B cell (primary cell): ENCODE measurements around the gene BCAM. TPM values are rescaled to one million over a fixed set of nuclear protein-coding genes. Genes with fewer than 3 reads are reported as not detected.

Experiments
- ATAC-seq: fragments of 200-7000 bp; cut with Tn5 transposase; one replicate; pipeline ENCODE4 v1.10.0; 2021; ENCODE audit warnings: low read depth, mild to moderate bottlenecking, moderate number of reproducible peaks, moderate library complexity
- CTCF ChIA-PET: fragments of 350-600 bp; sonication (Branson Sonifier 250); formaldehyde crosslinking; loops from one replicate; lab custom pipeline; 2021; ENCODE audit warnings: antibody characterized with exemption, inconsistent platforms; lab: Charles Lee
- POLR2A ChIA-PET: fragments of 350-600 bp; sonication (Branson Sonifier 250); formaldehyde crosslinking; loops from one replicate; lab custom pipeline; 2021; ENCODE audit warnings: antibody characterized with exemption; lab: Charles Lee
- DNase-seq: peaks from one replicate; pipeline ENCODE4 v3.0.0; 2013
- H2AFZ ChIP-seq: 2 replicates; pipeline ENCODE4 v1.6.1; 2012; ENCODE audit warnings: mild to moderate bottlenecking, low read depth, low read length; ENCODE audit not compliant: insufficient read depth, poor library complexity, severe bottlenecking
- H3K27ac ChIP-seq, 2 donors: 1 replicate in 1 of 2; 2 replicates in 1 of 2; pipeline ENCODE4 v1.5.1; 2012 to 2013; ENCODE audit warnings: low read length in 2 of 2, mild to moderate bottlenecking in 2 of 2, moderate library complexity in 1 of 2
- H3K27me3 ChIP-seq, 4 experiments: fragments of 200-600 bp in 1 of 4; sonication (generic) in 1 of 4; replicated peaks in 1 of 4; 1 replicate in 2 of 4; 2 replicates in 2 of 4; pipeline versions ENCODE4 v1.6.1 to v1.7.0; 2013 to 2016; ENCODE audit warnings: low read length in 3 of 4, mild to moderate bottlenecking in 2 of 4, mixed read lengths in 1 of 4, moderate library complexity in 1 of 4; ENCODE audit not compliant: insufficient read depth in 4 of 4, control insufficient read depth in 3 of 4; ENCODE audit errors: control extremely low read depth in 1 of 4
- H3K36me3 ChIP-seq, 2 experiments: replicated peaks in 1 of 2; 1 replicate in 1 of 2; 2 replicates in 1 of 2; pipeline versions ENCODE4 v1.6.1 to v1.7.1; 2013; ENCODE audit warnings: low read length in 1 of 2; ENCODE audit not compliant: insufficient read depth in 2 of 2, control insufficient read depth in 1 of 2; ENCODE audit errors: control extremely low read depth in 1 of 2, extremely low read depth in 1 of 2
- H3K4me1 ChIP-seq, 2 donors: fragments of 200-600 bp in 1 of 2; sonication (generic) in 1 of 2; 1 replicate in 1 of 2; 2 replicates in 1 of 2; pipeline versions ENCODE4 v1.5.1 to v1.6.1; 2013 to 2017; ENCODE audit warnings: low read length in 2 of 2; ENCODE audit not compliant: control insufficient read depth in 2 of 2, insufficient read depth in 2 of 2
- H3K4me2 ChIP-seq: replicated peaks from 2 replicates; pipeline ENCODE3; 2012; ENCODE audit warnings: mild to moderate bottlenecking, low read depth, low read length; ENCODE audit not compliant: poor library complexity, severe bottlenecking
- H3K4me3 ChIP-seq, 5 experiments: fragments of 200-600 bp in 1 of 5; sonication (generic) in 1 of 5; 1 replicate in 3 of 5; 2 replicates in 2 of 5; pipeline versions ENCODE4 v1.5.1 to v1.7.0; 2011 to 2016; ENCODE audit warnings: low read length in 4 of 5, mild to moderate bottlenecking in 4 of 5, low read depth in 2 of 5, control low read depth in 1 of 5, moderate library complexity in 1 of 5; ENCODE audit not compliant: insufficient read depth in 1 of 5; ENCODE audit errors: control extremely low read depth in 1 of 5, extremely low read depth in 1 of 5
- H3K79me2 ChIP-seq: fragments of 200-600 bp; sonication (generic); one replicate; pipeline ENCODE4 v1.6.0; 2016; ENCODE audit warnings: low read length; ENCODE audit not compliant: control insufficient read depth, insufficient read depth
- H3K9ac ChIP-seq: fragments of 200-600 bp; sonication (generic); 2 replicates; pipeline ENCODE4 v1.6.1; 2017; ENCODE audit warnings: mild to moderate bottlenecking, low read length, moderate library complexity
- H3K9me3 ChIP-seq, 3 donors: one replicate each; pipeline versions ENCODE4 v1.6.1 to v1.7.1; 2013; ENCODE audit warnings: low read length in 2 of 3; ENCODE audit not compliant: control insufficient read depth in 2 of 3, insufficient read depth in 1 of 3; ENCODE audit errors: control extremely low read depth in 1 of 3
- H4K20me1 ChIP-seq: 2 replicates; pipeline ENCODE4 v1.6.0; 2012; ENCODE audit warnings: mild to moderate bottlenecking, low read length; ENCODE audit not compliant: insufficient read depth, control insufficient read depth, poor library complexity, severe bottlenecking
- H3K27ac Mint-ChIP-seq: one replicate; pipeline ENCODE4 v1.8.0; 2021; ENCODE audit warnings: mixed read lengths
- H3K27me3 Mint-ChIP-seq: one replicate; pipeline ENCODE4 v1.8.0; 2021; ENCODE audit warnings: mixed read lengths
- H3K4me1 Mint-ChIP-seq: one replicate; pipeline ENCODE4 v1.8.0; 2021; ENCODE audit warnings: mixed read lengths
- H3K4me3 Mint-ChIP-seq: one replicate; pipeline ENCODE4 v1.8.0; 2021; ENCODE audit warnings: mixed read lengths
- H3K9me3 Mint-ChIP-seq: one replicate; pipeline ENCODE4 v1.8.0; 2022; ENCODE audit warnings: mixed read lengths; ENCODE audit not compliant: insufficient read depth
- CTCF ChIP-seq: fragments of 200-600 bp; IDR thresholded peaks from one replicate; pipeline ENCODE4 v1.8.0; 2022; ENCODE audit warnings: antibody characterized with exemption, mild to moderate bottlenecking
- EZH2 ChIP-seq: IDR thresholded peaks from 2 replicates; pipeline ENCODE4 v1.6.1; 2012; ENCODE audit warnings: borderline replicate concordance, low read depth, mild to moderate bottlenecking, moderate library complexity, low read length; ENCODE audit not compliant: insufficient read depth, poor library complexity, severe bottlenecking
- WGBS: methylation state at CpG from one replicate; pipeline ENCODE4 v1.1.5; 2013; ENCODE audit warnings: missing lambda C conversion rate; ENCODE audit not compliant: insufficient coverage; 5-methylcytosine and 5-hydroxymethylcytosine counted together
- intact Hi-C: fragments of 100-400 bp; cut with micrococcal nuclease; formaldehyde crosslinking; loops from one replicate; pipeline ENCODE4 v1.10.0; 2022
- polyA plus RNA-seq: library from polyadenylated mRNA; depleted of rRNA; stranded (reverse); fragments of >200 nt; gene quantifications from 2 replicates; pipeline ENCODE4 v1.2.3, GENCODE V29; 2012
- total RNA-seq, 2 donors: library from RNA; stranded (reverse); fragments of 120-200 nt in 1 of 2; gene quantifications; 1 replicate in 1 of 2; 2 replicates in 1 of 2; pipeline versions ENCODE4 v1.2.3 to v1.2.4, GENCODE V29; 2013 to 2022

Gene BCAM
- total and polyA plus RNA-seq, 2 donors (not counting 1 experiment from before 2014, with no cell fraction given): not detected

GRCh38 chr19:44848036-44848811 lies 39.3 kb downstream of the BCAM start:
- H3K4me1 Mint-ChIP-seq: peaks cover 22% of the 10 kb centered on the region
- Histone ChIP-seq H3K4me1 (peaks cover 35% of the 10 kb centered on the region in 2 donors), H3K4me3 (no peak overlapping the region), H3K27me3 (peaks cover 0 to 45% (median 19%) of the 10 kb centered on the region in 4 experiments), H3K79me2 (no peaks in the 10 kb centered on the region), H3K9me3 (peaks cover 0 to 22% (median 0%) of the 10 kb centered on the region in 3 donors), H3K36me3 (no peaks in the 10 kb centered on the region), H3K27ac (no peak overlapping the region), H2AFZ (no peak overlapping the region), H3K4me2 (peak overlapping the region; percentile 90), H4K20me1 (no peaks in the 10 kb centered on the region), H3K9ac (peak overlapping the region; percentile 20)
- CTCF ChIA-PET: interaction anchor here (1.0 to 1.1 kb wide), 2 partner anchors 9 to 126 kb away, joined by 3 read pairs; no protein-coding TSS in a partner anchor
- no peak overlapping the region for H3K4me3 Mint-ChIP-seq
- peaks cover 3% of the 10 kb centered on the region for H3K9me3 Mint-ChIP-seq
- ATAC-seq: no peak
- peaks cover 48% of the 10 kb centered on the region for H3K27me3 Mint-ChIP-seq
- H3K27ac Mint-ChIP-seq: no peak overlapping the region
- POLR2A ChIA-PET: no interaction called here
- 52% methylated on average over 19 of the region's 19 CpGs for WGBS
- TF ChIP-seq EZH2 (no peak), CTCF (no peak)
- DNase-seq: peak; percentile 37
- intact Hi-C loops: loop anchor here (10.0 kb wide), 3 partner anchors 73 to 193 kb away; partner anchors contain the start of gene CBLC
